Hematopoietic multipotent progenitor cell treated with erythropoietin and hydrocortisone succinate and interleukin-3 and kit ligand, for 8 days (in vitro differentiated cells): Measurements from ENCODE around the gene BRD1.
"Not testable (repeated sequence)": the region's sequence is repeated elsewhere in the genome, so short reads cannot be mapped to it uniquely, and the experiment has no call there.

Experiments used
- DNase-seq: peaks from one replicate; pipeline ENCODE4 v3.0.0-alpha.2; 2015

BRD1 gene

DNA sequence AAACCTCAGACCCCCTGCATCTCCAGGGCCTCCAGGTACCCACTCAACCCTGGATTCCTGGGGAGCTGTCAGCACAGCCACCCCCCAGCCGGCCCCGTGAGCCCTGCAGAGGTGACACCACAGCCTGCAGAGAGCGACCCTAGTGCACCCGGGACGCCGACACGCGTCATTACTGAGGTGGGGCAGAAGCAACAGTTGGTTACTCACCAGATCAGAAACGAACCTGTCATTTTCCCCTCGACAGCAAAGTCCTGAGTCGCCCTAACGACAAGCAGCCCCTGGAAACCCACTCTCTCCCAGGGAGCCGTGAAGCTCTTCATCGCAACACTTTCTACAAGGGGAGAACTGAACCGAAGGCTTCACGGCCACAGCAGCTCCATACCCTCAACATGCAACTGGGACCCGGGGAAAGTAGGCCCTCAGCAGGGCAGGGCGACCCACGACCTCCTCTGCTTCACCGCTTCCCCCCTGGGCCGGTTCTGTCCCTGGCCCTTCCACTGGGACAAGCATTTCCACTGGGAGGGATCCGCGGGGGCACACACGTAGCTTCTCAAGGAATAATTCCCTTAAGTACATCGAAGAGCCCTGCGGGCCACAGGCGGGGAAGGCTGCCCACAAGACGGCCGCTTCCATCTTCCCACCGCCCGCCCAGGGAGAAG lies 1.6 kb downstream of the BRD1 start:
- peak; percentile 51 for DNase-seq

- DNase-seq, result no peak
Measured at GRCh38 chr22:49825436-49825835, 2.2 kb downstream of the BRD1 start.

DNA sequence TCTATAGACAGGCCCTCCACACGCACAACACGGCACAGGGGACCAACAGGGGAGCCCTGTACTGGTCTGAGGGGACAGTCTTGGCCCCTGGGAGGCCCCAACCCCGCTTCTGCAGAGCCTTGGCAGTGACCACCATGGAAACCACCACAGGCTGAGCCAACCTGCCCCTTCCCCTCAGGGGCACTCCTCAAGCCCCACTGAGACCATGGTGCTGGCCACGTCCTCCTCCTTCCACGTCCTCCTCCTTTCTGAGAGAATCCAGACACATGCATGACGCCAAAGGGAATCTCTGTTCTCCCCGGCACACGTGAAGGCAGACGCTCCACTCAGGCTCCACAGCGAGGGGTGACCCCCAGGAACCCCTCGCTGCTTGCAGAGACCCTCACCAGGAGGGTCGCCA lies 2.7 kb downstream of the BRD1 start:
- no peak for DNase-seq

- DNase-seq, result no peak
Measured at GRCh38 chr22:49824185-49824925, 3.3 kb downstream of the BRD1 start.

- DNase-seq, result no peak
Measured at GRCh38 chr22:49823289-49824045, 4.2 kb downstream of the BRD1 start.

GRCh38 chr22:49821741-49822140 lies 5.9 kb downstream of the BRD1 start:
- not testable (repeated sequence) for DNase-seq

DNA sequence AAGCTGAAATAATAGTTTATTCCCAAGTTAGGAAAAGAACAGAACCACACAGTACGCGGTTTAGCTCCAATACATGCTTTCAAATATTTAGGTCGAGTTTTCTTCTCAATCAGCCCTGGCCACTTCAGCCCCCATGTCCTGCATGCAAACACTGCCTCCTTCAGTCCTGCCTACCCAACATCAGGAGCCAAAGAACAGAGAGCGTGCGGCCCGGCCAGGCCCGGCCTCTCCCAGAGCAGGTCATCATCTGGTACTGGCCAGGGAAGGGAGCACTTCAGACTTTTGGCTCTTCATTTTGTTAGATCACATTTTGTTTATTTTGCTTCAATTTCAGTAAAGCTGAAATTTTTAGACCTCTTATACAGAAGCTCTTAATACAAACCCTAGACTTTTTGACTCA lies 6.7 kb downstream of the BRD1 start:
- DNase-seq, result no peak

DNA sequence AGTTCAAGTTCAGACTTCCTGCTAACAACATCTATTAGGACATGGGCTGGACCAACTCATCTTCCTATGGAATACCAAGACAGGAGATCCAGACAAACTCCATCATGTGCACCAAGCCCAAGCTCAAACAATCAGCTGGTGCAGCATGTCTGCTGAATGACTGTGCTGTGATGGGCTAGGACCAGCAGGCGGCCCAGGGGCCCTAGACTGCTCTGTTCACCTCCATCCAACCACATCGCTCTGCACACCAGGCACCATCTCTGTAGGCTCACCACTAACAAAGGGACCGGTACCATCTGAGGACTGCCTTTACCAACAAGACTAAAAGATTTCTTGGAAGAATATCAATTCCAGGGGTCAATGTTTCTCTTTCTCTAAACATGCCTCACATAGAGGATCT lies 10.3 kb downstream of the BRD1 start:
- no peak for DNase-seq

DNA sequence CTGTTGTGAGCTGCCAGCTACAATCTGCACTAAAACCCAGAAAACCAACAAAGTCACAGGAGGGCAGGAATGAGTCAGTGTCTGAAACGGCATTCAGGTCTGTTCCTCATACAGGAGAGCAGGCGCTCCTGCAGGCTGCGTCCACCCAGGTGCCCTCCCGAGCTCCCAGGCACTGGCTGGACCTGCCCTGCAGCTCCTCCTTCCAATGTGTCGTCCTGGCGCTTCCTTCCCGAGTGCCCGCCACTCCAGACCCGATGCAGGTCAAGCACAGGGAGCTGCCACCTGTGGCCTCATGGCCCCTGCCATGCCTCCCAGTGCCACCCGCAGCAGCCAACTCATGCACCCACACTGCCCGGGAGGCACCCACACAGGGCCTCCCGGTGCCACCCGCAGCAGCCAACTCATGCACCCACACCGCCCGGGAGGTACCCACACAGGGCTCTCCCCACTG lies 12.0 kb downstream of the BRD1 start:
- DNase-seq, result no peak

DNA sequence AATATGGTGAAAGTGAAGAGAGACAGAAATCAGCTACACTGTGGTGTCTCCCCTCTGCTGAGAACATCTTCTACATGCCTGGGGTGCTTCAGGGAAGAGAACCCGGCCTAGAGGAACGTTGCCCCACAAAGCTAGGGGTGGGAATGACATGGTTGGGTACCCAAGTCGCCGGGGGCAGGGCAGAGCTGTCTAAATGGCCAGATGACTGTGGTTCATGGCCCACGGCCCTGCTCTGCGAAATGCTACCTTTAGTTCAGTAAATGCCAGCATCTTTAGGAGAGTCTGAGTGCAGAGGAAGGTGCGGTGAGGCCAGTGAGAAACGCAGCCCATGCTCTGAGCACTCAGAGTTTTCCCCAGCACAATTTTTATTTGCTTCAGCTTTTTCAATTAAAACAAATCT lies 12.8 kb downstream of the BRD1 start:
- DNase-seq, result no peak

DNA sequence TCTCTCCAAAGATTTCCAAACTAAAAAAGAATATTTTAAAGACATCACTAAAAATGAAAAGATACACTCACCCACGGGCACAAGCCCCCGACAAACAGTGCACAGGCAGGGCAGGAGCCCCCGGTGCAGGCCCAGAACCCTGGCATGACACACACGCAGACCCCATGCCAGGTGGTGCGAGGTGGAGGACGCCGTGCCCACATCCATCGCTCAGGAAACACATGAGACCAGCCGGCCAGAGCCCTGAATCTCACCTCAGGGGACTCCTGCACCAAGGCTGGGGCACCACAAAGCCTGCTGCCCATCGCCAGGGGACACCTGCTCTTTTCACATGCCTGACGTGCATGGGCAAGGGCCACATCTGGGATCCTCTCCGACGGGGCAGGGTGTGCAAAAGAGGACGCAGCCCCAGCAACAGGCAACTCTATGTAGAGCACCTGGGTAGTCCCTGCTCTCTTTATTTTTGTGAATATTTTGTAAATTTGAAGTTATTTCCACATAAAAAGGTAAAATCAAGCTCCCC lies 13.4 kb downstream of the BRD1 start:
- no peak for DNase-seq

GRCh38 chr22:49812838-49813237 lies 14.8 kb downstream of the BRD1 start:
- no peak for DNase-seq

- no peak for DNase-seq
Measured at GRCh38 chr22:49811020-49811791, 16.5 kb downstream of the BRD1 start.

DNA sequence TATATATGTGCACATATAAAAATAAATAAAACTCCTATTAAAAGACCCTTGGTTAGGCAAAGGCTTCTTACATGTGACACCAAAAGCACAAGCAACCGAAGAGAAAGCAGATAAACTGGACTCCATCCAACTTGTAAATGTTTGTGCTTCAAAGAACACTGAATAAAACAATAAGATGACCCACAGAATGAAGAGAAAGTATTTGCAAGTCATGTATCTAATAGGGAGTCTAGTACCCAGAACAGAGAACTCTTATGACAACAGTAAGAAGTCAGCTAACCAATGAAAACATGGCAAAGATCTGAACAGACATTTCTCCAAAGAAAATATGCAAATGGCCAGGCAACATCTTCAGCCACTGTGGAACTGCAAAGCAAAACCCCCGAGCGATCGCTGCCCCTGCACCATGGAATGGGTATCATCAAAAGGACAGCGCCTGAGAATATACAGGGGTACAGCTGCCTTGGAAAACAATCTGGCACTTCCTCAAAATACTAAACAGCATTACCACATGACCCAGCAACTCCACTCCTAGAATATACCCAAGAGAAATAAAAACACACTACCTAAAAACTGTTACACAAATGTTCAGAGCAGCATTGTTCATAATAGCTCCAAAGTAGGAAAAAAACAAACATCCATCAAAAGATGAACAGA lies 17.2 kb downstream of the BRD1 start:
- peak; percentile 43 for DNase-seq

- DNase-seq, result peak; percentile 96
Measured at GRCh38 chr22:49807780-49808708, 19.6 kb downstream of the BRD1 start.

- DNase-seq, result no peak
Measured at GRCh38 chr22:49807129-49807528, 20.5 kb downstream of the BRD1 start.

DNA sequence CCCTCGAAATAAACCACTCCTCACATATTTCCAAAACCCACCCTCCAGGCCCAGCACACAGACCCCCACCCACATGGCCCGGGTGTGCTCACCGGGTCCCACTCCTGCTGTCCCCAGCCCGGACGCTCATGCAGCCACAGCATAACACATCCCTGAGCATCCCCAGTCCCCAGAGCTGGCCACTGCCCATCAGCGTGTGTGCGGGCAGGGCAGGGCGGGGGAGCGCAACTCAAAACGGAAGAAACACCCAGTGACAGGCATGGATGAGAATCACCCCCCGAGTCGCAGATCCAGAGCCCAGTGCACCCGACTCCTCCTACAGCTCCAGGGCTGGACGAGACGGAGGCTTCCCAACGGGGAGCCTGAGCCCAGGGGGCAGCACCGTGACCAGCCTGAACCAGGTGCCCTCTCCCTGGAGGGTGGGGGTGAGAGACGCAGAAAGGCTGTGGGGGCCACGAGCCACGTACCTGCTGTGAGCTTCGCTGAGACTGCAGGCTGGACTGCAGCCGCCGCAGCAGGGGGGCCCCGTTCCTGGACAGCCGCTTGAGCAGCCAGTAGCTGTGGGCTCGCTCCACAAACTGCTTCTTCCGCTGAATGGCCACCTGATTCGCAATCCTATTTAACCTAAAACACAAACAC lies 23.8 kb downstream of the BRD1 start:
- DNase-seq, result no peak

DNA sequence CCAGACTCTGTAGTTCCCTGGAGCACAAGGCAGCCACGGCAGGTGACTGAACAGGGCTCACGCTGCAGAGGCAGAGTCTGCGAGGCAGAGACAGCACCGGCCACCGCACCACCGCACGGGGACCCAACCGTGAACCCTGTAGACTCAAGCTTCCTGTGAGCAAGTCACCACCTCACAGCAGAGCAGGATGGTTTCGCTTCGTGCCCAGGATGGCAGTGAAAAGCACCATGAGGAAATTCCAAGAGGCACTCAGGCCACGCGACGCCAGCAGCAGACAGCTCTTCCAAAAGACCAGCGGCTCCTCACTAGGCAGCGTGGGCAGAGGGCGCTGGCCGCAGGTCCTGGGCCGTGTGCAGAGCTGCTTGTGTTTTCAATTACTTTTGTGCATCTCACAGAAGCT lies 24.5 kb downstream of the BRD1 start:
- DNase-seq, result no peak

DNA sequence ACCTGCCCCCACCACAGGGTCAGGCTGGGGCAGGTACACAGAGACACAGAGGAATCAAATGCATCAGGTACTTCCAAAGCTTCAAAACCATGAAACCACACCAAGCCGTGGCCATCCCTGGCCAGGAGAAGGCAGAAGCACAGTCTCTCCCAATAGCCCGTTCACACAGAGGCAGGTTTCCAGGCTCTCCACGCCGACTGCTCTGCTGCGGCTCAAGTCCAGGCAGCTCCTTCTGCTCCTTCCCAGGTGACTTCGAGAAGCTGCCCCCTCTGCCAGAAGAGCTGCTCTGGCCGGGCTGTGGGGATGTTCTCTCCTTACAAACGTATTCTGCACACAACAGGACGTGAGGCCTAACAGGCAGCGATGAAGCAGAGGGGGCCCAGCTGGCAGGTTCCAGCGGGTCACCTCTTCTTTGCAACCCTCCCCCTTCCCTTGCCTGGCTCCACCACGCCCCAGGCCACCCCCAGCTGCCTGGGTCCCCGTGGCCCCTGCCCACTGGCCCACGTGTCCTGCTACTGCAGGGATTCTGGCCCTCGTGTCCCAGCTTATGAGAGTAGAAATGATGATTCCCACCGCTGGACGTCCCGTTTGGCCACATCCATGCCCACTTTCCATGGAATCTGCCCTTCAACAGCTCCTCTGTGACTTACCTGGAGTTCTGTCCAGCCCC lies 26.1 kb downstream of the BRD1 start:
- DNase-seq, result no peak
